Measurements from ENCODE around the gene PDS5A.

GRCh38 chr4:39922399-39922798 lies 55.3 kb downstream of the PDS5A start:
- TF ChIP-seq, protein P1, sequence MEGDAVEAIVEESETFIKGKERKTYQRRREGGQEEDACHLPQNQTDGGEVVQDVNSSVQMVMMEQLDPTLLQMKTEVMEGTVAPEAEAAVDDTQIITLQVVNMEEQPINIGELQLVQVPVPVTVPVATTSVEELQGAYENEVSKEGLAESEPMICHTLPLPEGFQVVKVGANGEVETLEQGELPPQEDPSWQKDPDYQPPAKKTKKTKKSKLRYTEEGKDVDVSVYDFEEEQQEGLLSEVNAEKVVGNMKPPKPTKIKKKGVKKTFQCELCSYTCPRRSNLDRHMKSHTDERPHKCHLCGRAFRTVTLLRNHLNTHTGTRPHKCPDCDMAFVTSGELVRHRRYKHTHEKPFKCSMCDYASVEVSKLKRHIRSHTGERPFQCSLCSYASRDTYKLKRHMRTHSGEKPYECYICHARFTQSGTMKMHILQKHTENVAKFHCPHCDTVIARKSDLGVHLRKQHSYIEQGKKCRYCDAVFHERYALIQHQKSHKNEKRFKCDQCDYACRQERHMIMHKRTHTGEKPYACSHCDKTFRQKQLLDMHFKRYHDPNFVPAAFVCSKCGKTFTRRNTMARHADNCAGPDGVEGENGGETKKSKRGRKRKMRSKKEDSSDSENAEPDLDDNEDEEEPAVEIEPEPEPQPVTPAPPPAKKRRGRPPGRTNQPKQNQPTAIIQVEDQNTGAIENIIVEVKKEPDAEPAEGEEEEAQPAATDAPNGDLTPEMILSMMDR (IDR thresholded peaks at IDR 0.05; ENCODE audit: insufficient read depth, low read length): no peak
- TF ChIP-seq POLR2AphosphoS5 (IDR thresholded peaks at IDR 0.05; ENCODE audit: low read depth) (no peak), REST (IDR thresholded peaks at IDR 0.05; ENCODE audit: insufficient replicate concordance, low read depth) (no peak)

All from HL-60 (cell line).